HepG2 (cell line): ENCODE data around the gene XPC. TPM values are rescaled to one million over a fixed set of nuclear protein-coding genes. Genes with fewer than 3 reads are reported as not detected.

Source experiments
- EEA1 ChIP-seq: sonication (generic); formaldehyde crosslinking; IDR thresholded peaks from 2 replicates; pipeline ENCODE4 v1.5.1; 2020; ENCODE audit warnings: mild to moderate bottlenecking, missing genetic modification reagents, borderline replicate concordance
- GATAD1 ChIP-seq: IDR thresholded peaks from 2 replicates; pipeline ENCODE4 v1.6.1; 2016; ENCODE audit warnings: missing genetic modification reagents, missing compliant biosample characterization
- MIER2 ChIP-seq: IDR thresholded peaks from 2 replicates; pipeline ENCODE4 v1.6.1; 2016; ENCODE audit warnings: missing biosample characterization, missing genetic modification reagents
- PRMT3 ChIP-seq: sonication (generic); formaldehyde crosslinking; IDR thresholded peaks from 2 replicates; pipeline ENCODE4 v1.8.1; 2022; ENCODE audit warnings: low read depth, mild to moderate bottlenecking, moderate library complexity, missing genetic modification reagents, borderline replicate concordance
- SCMH1 ChIP-seq: sonication (generic); formaldehyde crosslinking; IDR thresholded peaks from 2 replicates; pipeline ENCODE4 v1.9.0; 2021; ENCODE audit warnings: missing genetic modification reagents, mild to moderate bottlenecking, borderline replicate concordance
- YY1 ChIP-seq: IDR thresholded peaks from 2 replicates; pipeline ENCODE4 v1.6.1; 2011; ENCODE audit warnings: low read length, low read depth, moderate library complexity, mild to moderate bottlenecking; ENCODE audit not compliant: insufficient read depth, insufficient replicate concordance
- ZKSCAN1 ChIP-seq: fragments of 150-350 bp; IDR thresholded peaks from 2 replicates; pipeline ENCODE4 v1.6.1; 2014; ENCODE audit warnings: low read length
- ZNF629 ChIP-seq: sonication (generic); formaldehyde crosslinking; conservative IDR thresholded peaks from 2 replicates; pipeline ENCODE4 v1.5.0; 2020; ENCODE audit warnings: missing genetic modification reagents
- ZNF678 ChIP-seq: sonication (generic); formaldehyde crosslinking; IDR thresholded peaks from 2 replicates; pipeline ENCODE4 v1.4.0; 2020; ENCODE audit warnings: mild to moderate bottlenecking, missing genetic modification reagents
- polyA plus RNA-seq, 8 experiments: library from polyadenylated mRNA; depleted of rRNA in 3 of 8; stranded (reverse) in 7 of 8; unstranded in 1 of 8; fragments of >200 nt; fragmentation: Illumina TruSeq in 4 of 8; extraction: Trizol in 4 of 8; gene quantifications; 2 replicates each; pipeline versions ENCODE4 v1.2.1 to v1.2.3, GENCODE V29; 2011 to 2016; ENCODE audit warnings: low read depth in 4 of 8, missing spikeins in 1 of 8, mixed read lengths in 1 of 8; ENCODE audit not compliant: insufficient read depth in 1 of 8
- total RNA-seq, 5 experiments: library from RNA; depleted of rRNA; stranded (reverse); fragments of >200 nt; fragmentation: Illumina TruSeq; extraction: Trizol; gene quantifications; 2 replicates each; pipeline ENCODE4 v1.2.3, GENCODE V29; 2016; ENCODE audit warnings: low read depth in 1 of 5
- TF ChIP-seq, protein P1 (sequence below): sonication (generic); formaldehyde crosslinking; IDR thresholded peaks from 2 replicates; pipeline ENCODE4 v1.9.0; 2021; ENCODE audit warnings: mild to moderate bottlenecking, missing genetic modification reagents
- TF ChIP-seq, protein P2 (sequence below): sonication (generic); formaldehyde crosslinking; IDR thresholded peaks from 2 replicates; pipeline ENCODE4 v1.4.0; 2020; ENCODE audit warnings: missing genetic modification reagents, borderline replicate concordance
- TF ChIP-seq, protein P3 (sequence below): IDR thresholded peaks from 2 replicates; pipeline ENCODE4 v1.6.1; 2016; ENCODE audit warnings: missing genetic modification reagents, missing compliant biosample characterization
- TF ChIP-seq, protein P4 (sequence below), 2 experiments: IDR thresholded peaks; 2 replicates each; pipeline ENCODE4 v1.6.1; 2011 to 2012; ENCODE audit warnings: low read length in 2 of 2, borderline replicate concordance in 1 of 2, low read depth in 1 of 2, mild to moderate bottlenecking in 1 of 2, moderate library complexity in 1 of 2

XPC gene
- total and polyA plus RNA-seq, 2 of the 13 experiments (the other 11 are each of a cell fraction or from before 2014, with no cell fraction given), result 9.4 to 24.1 TPM

DNA sequence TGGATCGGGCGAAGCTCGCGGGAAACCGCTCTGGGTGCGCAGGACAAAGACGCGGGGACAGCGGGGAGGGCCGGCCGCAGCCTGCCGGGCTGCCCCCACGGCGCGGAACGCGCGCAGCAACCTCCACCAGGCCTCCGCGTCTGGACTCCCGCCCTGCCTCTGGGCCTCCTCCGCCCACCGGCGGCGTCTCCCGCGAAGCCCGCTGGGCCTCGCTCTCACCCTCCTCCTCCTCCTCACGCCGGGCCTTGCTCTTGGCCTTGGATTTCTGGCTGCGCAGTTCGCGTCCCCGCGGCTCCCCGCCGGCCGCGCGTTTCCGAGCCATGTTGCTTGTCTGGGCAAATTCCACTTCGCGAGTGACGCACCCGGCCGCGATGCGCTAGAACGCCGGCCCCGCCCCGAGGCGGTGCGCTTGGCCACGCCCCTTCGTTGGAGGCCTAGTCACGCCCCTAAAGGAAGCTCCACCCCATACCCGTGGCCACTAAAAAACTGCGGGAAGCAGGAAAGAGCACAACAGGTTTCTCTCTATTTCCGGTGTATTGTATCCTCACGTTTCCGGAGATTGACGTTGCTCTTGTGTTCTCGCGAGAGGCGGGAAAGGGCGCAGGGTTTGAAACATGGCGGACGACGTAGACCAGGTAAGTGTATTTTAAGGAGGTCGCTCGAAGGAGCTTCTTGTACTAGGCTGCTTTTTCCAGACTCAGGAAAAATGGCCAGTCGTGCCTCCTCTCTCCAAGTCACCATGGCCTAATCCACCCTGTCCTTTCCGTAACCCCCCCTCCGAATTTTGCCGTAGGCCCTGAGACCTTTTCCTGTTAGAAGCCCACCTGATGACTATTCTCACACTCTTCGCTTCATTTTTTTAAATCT is at the start of gene XPC, which contains the start of gene LSM3 (continued):
- TF ChIP-seq, protein P1, sequence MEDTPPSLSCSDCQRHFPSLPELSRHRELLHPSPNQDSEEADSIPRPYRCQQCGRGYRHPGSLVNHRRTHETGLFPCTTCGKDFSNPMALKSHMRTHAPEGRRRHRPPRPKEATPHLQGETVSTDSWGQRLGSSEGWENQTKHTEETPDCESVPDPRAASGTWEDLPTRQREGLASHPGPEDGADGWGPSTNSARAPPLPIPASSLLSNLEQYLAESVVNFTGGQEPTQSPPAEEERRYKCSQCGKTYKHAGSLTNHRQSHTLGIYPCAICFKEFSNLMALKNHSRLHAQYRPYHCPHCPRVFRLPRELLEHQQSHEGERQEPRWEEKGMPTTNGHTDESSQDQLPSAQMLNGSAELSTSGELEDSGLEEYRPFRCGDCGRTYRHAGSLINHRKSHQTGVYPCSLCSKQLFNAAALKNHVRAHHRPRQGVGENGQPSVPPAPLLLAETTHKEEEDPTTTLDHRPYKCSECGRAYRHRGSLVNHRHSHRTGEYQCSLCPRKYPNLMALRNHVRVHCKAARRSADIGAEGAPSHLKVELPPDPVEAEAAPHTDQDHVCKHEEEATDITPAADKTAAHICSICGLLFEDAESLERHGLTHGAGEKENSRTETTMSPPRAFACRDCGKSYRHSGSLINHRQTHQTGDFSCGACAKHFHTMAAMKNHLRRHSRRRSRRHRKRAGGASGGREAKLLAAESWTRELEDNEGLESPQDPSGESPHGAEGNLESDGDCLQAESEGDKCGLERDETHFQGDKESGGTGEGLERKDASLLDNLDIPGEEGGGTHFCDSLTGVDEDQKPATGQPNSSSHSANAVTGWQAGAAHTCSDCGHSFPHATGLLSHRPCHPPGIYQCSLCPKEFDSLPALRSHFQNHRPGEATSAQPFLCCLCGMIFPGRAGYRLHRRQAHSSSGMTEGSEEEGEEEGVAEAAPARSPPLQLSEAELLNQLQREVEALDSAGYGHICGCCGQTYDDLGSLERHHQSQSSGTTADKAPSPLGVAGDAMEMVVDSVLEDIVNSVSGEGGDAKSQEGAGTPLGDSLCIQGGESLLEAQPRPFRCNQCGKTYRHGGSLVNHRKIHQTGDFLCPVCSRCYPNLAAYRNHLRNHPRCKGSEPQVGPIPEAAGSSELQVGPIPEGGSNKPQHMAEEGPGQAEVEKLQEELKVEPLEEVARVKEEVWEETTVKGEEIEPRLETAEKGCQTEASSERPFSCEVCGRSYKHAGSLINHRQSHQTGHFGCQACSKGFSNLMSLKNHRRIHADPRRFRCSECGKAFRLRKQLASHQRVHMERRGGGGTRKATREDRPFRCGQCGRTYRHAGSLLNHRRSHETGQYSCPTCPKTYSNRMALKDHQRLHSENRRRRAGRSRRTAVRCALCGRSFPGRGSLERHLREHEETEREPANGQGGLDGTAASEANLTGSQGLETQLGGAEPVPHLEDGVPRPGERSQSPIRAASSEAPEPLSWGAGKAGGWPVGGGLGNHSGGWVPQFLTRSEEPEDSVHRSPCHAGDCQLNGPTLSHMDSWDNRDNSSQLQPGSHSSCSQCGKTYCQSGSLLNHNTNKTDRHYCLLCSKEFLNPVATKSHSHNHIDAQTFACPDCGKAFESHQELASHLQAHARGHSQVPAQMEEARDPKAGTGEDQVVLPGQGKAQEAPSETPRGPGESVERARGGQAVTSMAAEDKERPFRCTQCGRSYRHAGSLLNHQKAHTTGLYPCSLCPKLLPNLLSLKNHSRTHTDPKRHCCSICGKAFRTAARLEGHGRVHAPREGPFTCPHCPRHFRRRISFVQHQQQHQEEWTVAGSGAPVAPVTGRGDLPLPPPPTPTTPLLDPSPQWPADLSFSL (CRISPR knock-in tag), result no peak
- TF ChIP-seq ZKSCAN1 (no peak), EEA1 (CRISPR knock-in tag) (no peak), GATAD1 (peak; percentile 97), ZNF629 (CRISPR knock-in tag) (no peak), PRMT3 (no peak), MIER2 (CRISPR knock-in tag) (no peak), SCMH1 (CRISPR knock-in tag) (no peak), ZNF678 (CRISPR knock-in tag) (0 out of 2 replicates have a peak, but pooled peaks have one; percentile 20), YY1 (peak; percentile 92)
- TF ChIP-seq, protein P2, sequence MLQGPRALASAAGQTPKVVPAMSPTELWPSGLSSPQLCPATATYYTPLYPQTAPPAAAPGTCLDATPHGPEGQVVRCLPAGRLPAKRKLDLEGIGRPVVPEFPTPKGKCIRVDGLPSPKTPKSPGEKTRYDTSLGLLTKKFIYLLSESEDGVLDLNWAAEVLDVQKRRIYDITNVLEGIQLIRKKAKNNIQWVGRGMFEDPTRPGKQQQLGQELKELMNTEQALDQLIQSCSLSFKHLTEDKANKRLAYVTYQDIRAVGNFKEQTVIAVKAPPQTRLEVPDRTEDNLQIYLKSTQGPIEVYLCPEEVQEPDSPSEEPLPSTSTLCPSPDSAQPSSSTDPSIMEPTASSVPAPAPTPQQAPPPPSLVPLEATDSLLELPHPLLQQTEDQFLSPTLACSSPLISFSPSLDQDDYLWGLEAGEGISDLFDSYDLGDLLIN (CRISPR knock-in tag), result no peak
- TF ChIP-seq, protein P3, sequence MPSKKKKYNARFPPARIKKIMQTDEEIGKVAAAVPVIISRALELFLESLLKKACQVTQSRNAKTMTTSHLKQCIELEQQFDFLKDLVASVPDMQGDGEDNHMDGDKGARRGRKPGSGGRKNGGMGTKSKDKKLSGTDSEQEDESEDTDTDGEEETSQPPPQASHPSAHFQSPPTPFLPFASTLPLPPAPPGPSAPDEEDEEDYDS, result peak; percentile 91
- TF ChIP-seq, protein P4, sequence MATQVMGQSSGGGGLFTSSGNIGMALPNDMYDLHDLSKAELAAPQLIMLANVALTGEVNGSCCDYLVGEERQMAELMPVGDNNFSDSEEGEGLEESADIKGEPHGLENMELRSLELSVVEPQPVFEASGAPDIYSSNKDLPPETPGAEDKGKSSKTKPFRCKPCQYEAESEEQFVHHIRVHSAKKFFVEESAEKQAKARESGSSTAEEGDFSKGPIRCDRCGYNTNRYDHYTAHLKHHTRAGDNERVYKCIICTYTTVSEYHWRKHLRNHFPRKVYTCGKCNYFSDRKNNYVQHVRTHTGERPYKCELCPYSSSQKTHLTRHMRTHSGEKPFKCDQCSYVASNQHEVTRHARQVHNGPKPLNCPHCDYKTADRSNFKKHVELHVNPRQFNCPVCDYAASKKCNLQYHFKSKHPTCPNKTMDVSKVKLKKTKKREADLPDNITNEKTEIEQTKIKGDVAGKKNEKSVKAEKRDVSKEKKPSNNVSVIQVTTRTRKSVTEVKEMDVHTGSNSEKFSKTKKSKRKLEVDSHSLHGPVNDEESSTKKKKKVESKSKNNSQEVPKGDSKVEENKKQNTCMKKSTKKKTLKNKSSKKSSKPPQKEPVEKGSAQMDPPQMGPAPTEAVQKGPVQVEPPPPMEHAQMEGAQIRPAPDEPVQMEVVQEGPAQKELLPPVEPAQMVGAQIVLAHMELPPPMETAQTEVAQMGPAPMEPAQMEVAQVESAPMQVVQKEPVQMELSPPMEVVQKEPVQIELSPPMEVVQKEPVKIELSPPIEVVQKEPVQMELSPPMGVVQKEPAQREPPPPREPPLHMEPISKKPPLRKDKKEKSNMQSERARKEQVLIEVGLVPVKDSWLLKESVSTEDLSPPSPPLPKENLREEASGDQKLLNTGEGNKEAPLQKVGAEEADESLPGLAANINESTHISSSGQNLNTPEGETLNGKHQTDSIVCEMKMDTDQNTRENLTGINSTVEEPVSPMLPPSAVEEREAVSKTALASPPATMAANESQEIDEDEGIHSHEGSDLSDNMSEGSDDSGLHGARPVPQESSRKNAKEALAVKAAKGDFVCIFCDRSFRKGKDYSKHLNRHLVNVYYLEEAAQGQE (IDR thresholded peaks at IDR 0.05; ENCODE audit: borderline replicate concordance in 1 of 2, low read depth in 1 of 2, low read length in 2 of 2), result peak in 1 of 2 experiments; percentile 28; a peak in 1 of 4 replicates
